NCI-H1930 (cell line): ENCODE results near the gene PDC.
"Not testable (repeated sequence)": the region's sequence is repeated elsewhere in the genome, so short reads cannot be mapped to it uniquely, and the experiment has no call there.

Source experiments
- DNase-seq, 2 experiments: peaks; one replicate each; lab custom pipeline; 2025; lab: John Stamatoyannopoulos, UW

The PDC gene

GRCh38 chr1:186465946-186466345 is 5.0 kb upstream of the PDC start:
- no peak for DNase-seq

GRCh38 chr1:186465491-186465890 is 4.6 kb upstream of the PDC start:
- DNase-seq: not testable (repeated sequence)

- no peak for DNase-seq
Observed at GRCh38 chr1:186463926-186464325, 3.0 kb upstream of the PDC start.

GRCh38 chr1:186463511-186463910 is 2.6 kb upstream of the PDC start:
- no peak for DNase-seq

- not testable (repeated sequence) for DNase-seq
Observed at GRCh38 chr1:186459161-186459560, 1.8 kb downstream of the PDC start.

GRCh38 chr1:186456729-186457255 is 4.1 kb downstream of the PDC start:
- no peak for DNase-seq

GRCh38 chr1:186454981-186455380 is 5.9 kb downstream of the PDC start:
- DNase-seq: no peak

- no peak for DNase-seq
Observed at GRCh38 chr1:186446152-186446551, 14.8 kb downstream of the PDC start.

- no peak for DNase-seq
Observed at GRCh38 chr1:186443638-186444037, 17.3 kb downstream of the PDC start.

GRCh38 chr1:186442651-186443375 is 18.1 kb downstream of the PDC start:
- DNase-seq: no peak

GRCh38 chr1:186440584-186440983 is 20.3 kb downstream of the PDC start:
- peak in 1 of 2 experiments; percentile 12 for DNase-seq

GRCh38 chr1:186438567-186438966 is 22.3 kb downstream of the PDC start:
- no peak for DNase-seq

GRCh38 chr1:186435336-186435735 is 25.6 kb downstream of the PDC start:
- no peak for DNase-seq

- no peak for DNase-seq
Observed at GRCh38 chr1:186429017-186429416, 31.9 kb downstream of the PDC start.

- no peak for DNase-seq
Observed at GRCh38 chr1:186426118-186426517, 34.8 kb downstream of the PDC start.

- no peak for DNase-seq
Observed at GRCh38 chr1:186424539-186424938, 36.4 kb downstream of the PDC start.

GRCh38 chr1:186421446-186421845 is 39.5 kb downstream of the PDC start:
- no peak for DNase-seq

GRCh38 chr1:186420923-186421322 is 40.0 kb downstream of the PDC start:
- no peak for DNase-seq

- DNase-seq: no peak
Observed at GRCh38 chr1:186420311-186420710, 40.6 kb downstream of the PDC start.

GRCh38 chr1:186418503-186418902 is 42.4 kb downstream of the PDC start:
- no peak for DNase-seq

- no peak for DNase-seq
Observed at GRCh38 chr1:186413319-186413718, 47.6 kb downstream of the PDC start.

GRCh38 chr1:186409091-186409490 is 51.8 kb downstream of the PDC start:
- no peak for DNase-seq

- DNase-seq: no peak
Observed at GRCh38 chr1:186404454-186405051, 56.4 kb downstream of the PDC start.

- no peak for DNase-seq
Observed at GRCh38 chr1:186403632-186404031, 57.3 kb downstream of the PDC start.
